Measurements from ENCODE around the gene ABCA5. TPM values are rescaled to one million over a fixed set of nuclear protein-coding genes. Genes with fewer than 3 reads are reported as not detected.

Gene ABCA5
- polyA plus RNA-seq, 3 donors, result 0.50 to 3.1 (median 0.73) TPM

DNA sequence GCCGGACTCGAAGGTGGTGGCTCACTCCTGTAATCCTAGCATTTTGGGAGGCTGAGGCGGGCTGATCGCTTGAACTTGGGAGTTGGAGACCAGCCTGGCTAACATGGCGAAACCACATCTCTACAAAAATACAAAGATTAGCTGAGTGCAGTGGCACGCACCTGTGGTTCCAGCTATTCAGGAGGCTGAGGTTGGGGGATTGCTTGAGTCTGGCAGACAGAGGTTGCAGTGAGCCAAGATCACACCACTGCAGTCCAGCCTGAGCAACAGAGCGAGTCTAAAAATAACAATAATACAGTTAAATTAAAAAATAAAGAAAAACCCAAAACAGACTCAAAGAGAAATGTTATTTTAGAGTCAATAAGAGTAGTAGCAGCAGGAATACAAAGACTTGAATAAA is 29.7 kb upstream of the ABCA5 start:
- Mint-ChIP-seq H3K27ac (no peak overlapping the region), H3K9me3 (no peaks in the 10 kb centered on the region), H3K27me3 (ENCODE audit: low read depth in 3 of 3) (peaks cover 6 to 10% (median 7%) of the 10 kb centered on the region in 3 donors), H3K36me3 (no peaks in the 10 kb centered on the region), H3K4me1 (peaks cover 4% of the 10 kb centered on the region), H3K4me3 (no peak overlapping the region)
- WGBS (ENCODE audit: insufficient coverage), result no CpG with 5 or more reads among the region's 7 CpGs
- intact Hi-C loops (cut with micrococcal nuclease), result no loop called here
- H3K4me2 ChIP-seq (replicated peaks; ENCODE audit: extremely low read depth, low read length, poor library complexity, severe bottlenecking), result no peak overlapping the region
- no peaks in the 10 kb centered on the region for H3K27me3 ChIP-seq (ENCODE audit: control insufficient read depth in 2 of 2, insufficient read depth in 2 of 2, low read length in 2 of 2)
- H3K4me3 ChIP-seq (replicated peaks in 1 of 3; ENCODE audit: low read depth in 2 of 3, low read length in 3 of 3), result no peak overlapping the region
- H3K36me3 ChIP-seq (replicated peaks in 1 of 2; ENCODE audit: control insufficient read depth in 1 of 2, insufficient read depth in 2 of 2, low read length in 2 of 2), result no peaks in the 10 kb centered on the region
- no peaks in the 10 kb centered on the region for H3K9me3 ChIP-seq (replicated peaks in 1 of 2; ENCODE audit: control insufficient read depth in 1 of 2, insufficient read depth in 1 of 2, low read length in 2 of 2)
- H2AFZ ChIP-seq (ENCODE audit: insufficient read depth, low read depth, low read length, poor library complexity, severe bottlenecking), result no peak overlapping the region
- no peak for DNase-seq
- no peak overlapping the region for H3K9ac ChIP-seq (ENCODE audit: insufficient read depth, low read length, poor library complexity, severe bottlenecking)
- no peaks in the 10 kb centered on the region for H3K79me2 ChIP-seq (ENCODE audit: insufficient read depth, low read length)
- no peaks in the 10 kb centered on the region for H3K4me1 ChIP-seq (ENCODE audit: control insufficient read depth in 1 of 2, insufficient read depth in 2 of 2, low read length in 2 of 2)
- H4K20me1 ChIP-seq (ENCODE audit: insufficient read depth, low read length), result no peaks in the 10 kb centered on the region
- TF ChIP-seq, protein P1, sequence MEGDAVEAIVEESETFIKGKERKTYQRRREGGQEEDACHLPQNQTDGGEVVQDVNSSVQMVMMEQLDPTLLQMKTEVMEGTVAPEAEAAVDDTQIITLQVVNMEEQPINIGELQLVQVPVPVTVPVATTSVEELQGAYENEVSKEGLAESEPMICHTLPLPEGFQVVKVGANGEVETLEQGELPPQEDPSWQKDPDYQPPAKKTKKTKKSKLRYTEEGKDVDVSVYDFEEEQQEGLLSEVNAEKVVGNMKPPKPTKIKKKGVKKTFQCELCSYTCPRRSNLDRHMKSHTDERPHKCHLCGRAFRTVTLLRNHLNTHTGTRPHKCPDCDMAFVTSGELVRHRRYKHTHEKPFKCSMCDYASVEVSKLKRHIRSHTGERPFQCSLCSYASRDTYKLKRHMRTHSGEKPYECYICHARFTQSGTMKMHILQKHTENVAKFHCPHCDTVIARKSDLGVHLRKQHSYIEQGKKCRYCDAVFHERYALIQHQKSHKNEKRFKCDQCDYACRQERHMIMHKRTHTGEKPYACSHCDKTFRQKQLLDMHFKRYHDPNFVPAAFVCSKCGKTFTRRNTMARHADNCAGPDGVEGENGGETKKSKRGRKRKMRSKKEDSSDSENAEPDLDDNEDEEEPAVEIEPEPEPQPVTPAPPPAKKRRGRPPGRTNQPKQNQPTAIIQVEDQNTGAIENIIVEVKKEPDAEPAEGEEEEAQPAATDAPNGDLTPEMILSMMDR (IDR thresholded peaks at IDR 0.05), result no peak
- H3K27ac ChIP-seq (ENCODE audit: low read depth in 1 of 2, low read length in 2 of 2), result no peak overlapping the region

DNA sequence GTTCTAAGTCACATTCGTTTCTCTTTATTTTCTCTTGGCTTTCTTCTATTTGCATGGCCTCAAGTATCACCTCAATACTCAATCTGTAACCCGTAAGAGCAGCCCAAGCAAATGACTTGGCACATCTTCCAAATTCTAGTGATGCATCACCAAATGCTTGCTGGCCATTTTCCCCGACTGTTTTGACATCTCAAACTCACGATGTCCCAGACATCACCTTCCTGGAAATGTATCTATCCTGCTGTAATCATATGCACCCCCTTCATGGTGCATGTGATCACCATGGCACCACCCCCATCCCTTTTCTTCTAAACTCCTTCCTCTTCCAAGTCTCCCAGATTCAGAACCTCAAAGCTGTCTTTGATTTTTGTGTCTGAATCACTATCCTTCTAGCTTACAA is 24.0 kb upstream of the ABCA5 start:
- H3K27ac Mint-ChIP-seq, result no peak overlapping the region
- Histone ChIP-seq H3K27me3 (ENCODE audit: control insufficient read depth in 2 of 2, insufficient read depth in 2 of 2, low read length in 2 of 2) (no peaks in the 10 kb centered on the region), H3K4me2 (replicated peaks; ENCODE audit: extremely low read depth, low read length, poor library complexity, severe bottlenecking) (no peak overlapping the region), H3K36me3 (replicated peaks in 1 of 2; ENCODE audit: control insufficient read depth in 1 of 2, insufficient read depth in 2 of 2, low read length in 2 of 2) (no peaks in the 10 kb centered on the region), H3K79me2 (ENCODE audit: insufficient read depth, low read length) (no peaks in the 10 kb centered on the region), H4K20me1 (ENCODE audit: insufficient read depth, low read length) (no peaks in the 10 kb centered on the region), H3K4me1 (ENCODE audit: control insufficient read depth in 1 of 2, insufficient read depth in 2 of 2, low read length in 2 of 2) (no peaks in the 10 kb centered on the region), H2AFZ (ENCODE audit: insufficient read depth, low read depth, low read length, poor library complexity, severe bottlenecking) (no peak overlapping the region), H3K9ac (ENCODE audit: insufficient read depth, low read length, poor library complexity, severe bottlenecking) (no peak overlapping the region), H3K9me3 (replicated peaks in 1 of 2; ENCODE audit: control insufficient read depth in 1 of 2, insufficient read depth in 1 of 2, low read length in 2 of 2) (no peaks in the 10 kb centered on the region), H3K4me3 (replicated peaks in 1 of 3; ENCODE audit: low read depth in 2 of 3, low read length in 3 of 3) (no peak overlapping the region), H3K27ac (ENCODE audit: low read depth in 1 of 2, low read length in 2 of 2) (no peak overlapping the region)
- no peak overlapping the region for H3K4me3 Mint-ChIP-seq
- peaks cover 0 to 3% (median 0%) of the 10 kb centered on the region in 7 donors for H3K9me3 Mint-ChIP-seq
- no peaks in the 10 kb centered on the region for H3K4me1 Mint-ChIP-seq
- DNase-seq, result no peak
- no peaks in the 10 kb centered on the region for H3K36me3 Mint-ChIP-seq
- H3K27me3 Mint-ChIP-seq (ENCODE audit: low read depth in 3 of 3), result peaks cover 9 to 15% (median 12%) of the 10 kb centered on the region in 3 donors
- 91% methylated on average over 4 of the region's 4 CpGs for WGBS (ENCODE audit: insufficient coverage)
- intact Hi-C loops (cut with micrococcal nuclease), result no loop called here
- TF ChIP-seq, protein P1 (IDR thresholded peaks at IDR 0.05), result no peak

All from CD14-positive monocyte (primary cell).